H54 (cell line): ENCODE data around the gene SEZ6L.

Source experiments
- DNase-seq: peaks from one replicate; pipeline ENCODE4 v3.0.0; 2011; ENCODE audit warnings: low spot score, mixed read lengths; ENCODE audit not compliant: insufficient read length
- FAIRE-seq: peaks from 3 replicates; lab custom pipeline; 2011; peaks lifted over from hg19 to GRCh38; lab: Jason Lieb, UNC
- POLR2A ChIP-seq: IDR thresholded peaks from 2 replicates; pipeline ENCODE4 v1.6.1; 2011; ENCODE audit warnings: low read depth, mild to moderate bottlenecking, low read length

SEZ6L gene

DNA sequence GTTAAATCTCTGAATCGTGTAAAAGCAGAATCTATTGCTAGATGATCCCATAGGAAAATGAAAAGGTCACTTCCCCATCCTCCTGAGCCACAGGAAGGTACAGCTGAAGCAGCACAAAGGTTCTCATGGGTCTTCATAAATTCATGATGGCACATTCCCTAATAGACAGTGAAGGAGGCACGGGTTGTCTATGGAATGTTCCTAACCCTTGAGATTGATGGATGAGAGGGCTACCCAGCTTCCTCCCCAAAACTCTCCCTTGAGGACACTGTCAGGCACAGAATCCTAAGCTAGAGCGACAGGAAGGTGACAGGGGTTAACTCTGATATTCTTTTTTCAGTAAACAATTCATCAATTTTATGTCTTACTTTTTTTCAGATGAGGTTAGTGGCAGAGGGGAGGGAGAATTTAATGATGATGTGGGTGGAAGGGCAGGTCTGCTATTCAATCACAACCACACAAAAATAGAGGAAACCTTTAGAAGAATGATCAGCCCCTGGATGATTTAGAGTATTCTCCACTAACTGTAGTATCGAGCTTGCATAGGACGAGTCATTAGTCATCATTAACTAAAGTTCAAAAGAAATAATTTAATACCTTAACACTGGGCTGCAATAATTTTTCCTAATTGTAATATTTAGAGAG, 33.1 kb downstream of the SEZ6L start:
- no peak for DNase-seq
- no peak for TF ChIP-seq POLR2A
- no peak for FAIRE-seq

DNA sequence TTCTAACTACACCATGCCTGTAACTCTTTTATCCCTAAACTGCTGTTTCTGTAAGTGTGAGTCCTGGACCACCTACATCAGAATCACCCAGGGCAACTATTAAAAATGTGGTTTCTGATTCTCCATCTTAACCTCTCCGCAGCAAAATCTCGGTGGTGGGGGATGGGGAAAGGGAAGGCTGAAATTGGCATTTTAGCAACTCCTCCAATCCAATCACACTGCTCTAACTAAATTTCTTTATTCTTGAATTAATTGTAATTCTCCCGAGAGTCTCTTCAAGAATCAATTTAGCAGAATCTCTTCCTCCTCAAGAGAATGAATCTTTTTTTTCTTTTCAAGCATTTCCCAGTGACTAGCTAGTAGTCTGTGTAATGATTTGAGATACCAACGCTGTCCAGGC, 36.2 kb downstream of the SEZ6L start:
- DNase-seq (no peak), FAIRE-seq (no peak)
- TF ChIP-seq POLR2A, result no peak

DNA sequence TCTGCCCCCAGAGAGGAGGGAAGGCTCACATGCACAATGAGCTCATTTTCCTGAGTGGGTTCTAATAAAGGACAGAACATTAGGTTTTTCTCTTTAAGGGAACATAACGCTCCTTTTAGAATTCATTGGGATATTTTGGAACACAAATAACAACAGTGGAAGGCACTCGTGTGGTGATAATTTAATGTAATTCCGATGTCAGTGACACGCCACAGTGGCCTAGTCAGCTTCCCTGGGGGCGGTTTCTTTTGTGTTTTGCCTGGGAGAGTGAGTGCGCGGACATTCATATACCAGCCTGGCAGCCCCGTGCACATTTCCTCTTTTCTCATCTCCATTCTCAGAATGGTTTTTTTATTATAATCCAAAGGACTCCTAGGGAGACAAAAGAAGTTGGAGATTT, 41.1 kb downstream of the SEZ6L start:
- FAIRE-seq (no peak), DNase-seq (no peak)

DNA sequence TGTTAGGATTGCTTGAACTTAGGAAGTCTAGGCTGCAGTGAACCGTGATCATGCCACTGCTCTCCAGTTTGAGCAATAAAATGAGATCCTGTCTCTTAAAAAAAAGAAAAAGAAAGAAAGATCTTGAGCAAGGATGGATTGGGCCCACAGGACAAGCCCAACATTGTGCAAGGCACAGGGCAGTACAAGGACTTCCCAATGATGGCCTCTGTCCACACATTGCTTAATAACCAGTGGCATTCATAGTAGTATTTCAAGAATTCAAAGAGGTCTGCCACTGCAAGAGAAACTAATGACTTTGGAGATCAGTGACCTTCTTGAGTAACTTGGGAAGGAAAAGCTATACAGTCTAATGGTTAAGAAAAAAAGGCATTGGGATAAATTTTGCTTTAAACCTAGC, 44.6 kb downstream of the SEZ6L start:
- TF ChIP-seq POLR2A, result no peak
- DNase-seq (no peak), FAIRE-seq (no peak)

More for the DNA sequence above, 41.1 kb downstream of the SEZ6L start:
- TF ChIP-seq POLR2A, result no peak

DNA sequence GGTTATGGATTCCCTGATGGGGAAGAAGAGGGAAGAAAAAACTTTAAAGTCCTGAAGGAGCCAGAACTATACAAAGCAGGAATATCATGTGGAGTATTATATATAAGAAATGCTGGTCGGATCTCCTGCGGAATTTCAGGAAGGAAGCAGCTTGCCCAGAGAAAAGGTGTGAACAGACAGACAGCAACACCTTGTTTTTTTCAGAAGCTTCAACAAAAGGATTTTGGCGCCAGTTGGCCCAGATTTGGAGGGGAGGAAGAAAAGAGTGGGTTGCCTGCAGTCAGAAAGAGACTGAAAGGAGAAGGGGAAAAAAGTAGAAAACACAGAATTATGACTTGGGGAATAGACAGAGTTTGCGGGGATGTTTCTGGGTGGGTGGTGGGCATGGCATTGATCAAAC, 45.2 kb downstream of the SEZ6L start:
- FAIRE-seq, result no peak
- TF ChIP-seq POLR2A, result no peak

DNA sequence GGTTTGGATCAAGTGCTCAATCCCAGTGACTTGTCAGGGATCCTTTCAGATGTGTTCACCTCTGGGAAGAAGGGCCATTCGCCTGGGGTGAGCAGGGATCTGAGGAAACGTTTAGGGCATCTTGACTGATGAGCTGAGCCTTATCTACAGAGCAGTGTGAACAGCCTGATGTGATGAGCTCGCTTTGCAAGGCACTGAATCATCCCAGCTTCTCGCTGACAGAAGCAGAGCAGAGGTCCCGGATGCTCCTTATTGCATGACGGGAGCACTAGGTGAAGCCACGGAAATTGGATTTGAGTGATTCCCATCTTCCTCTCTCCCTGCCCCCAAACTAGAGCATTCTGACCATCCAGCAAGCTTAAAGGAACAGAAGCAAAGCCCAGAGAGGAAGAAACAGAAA, 46.5 kb downstream of the SEZ6L start:
- no peak for FAIRE-seq
- no peak for DNase-seq
- no peak for TF ChIP-seq POLR2A

More for the DNA sequence above, 45.2 kb downstream of the SEZ6L start:
- DNase-seq, result no peak

DNA sequence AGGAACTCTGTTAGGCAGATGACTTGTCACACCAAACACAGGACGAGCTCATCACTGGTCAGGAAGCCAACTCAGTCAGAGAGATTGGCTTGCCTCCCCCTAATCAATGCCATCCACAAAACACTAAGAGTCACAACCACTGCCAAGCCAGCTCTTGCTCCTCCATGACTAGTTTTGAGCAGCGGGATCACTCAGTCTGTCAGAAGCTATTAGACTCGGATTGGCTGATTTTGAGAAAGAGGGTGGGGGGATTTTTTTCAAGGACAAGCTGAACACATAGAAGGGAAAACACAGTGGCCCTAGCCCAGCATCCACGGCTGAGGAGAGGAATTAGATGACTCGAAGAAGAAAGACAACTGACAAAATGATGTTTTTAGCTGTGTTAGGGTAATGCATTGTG, 55.9 kb downstream of the SEZ6L start:
- TF ChIP-seq POLR2A, result no peak
- DNase-seq, result no peak
- no peak for FAIRE-seq

DNA sequence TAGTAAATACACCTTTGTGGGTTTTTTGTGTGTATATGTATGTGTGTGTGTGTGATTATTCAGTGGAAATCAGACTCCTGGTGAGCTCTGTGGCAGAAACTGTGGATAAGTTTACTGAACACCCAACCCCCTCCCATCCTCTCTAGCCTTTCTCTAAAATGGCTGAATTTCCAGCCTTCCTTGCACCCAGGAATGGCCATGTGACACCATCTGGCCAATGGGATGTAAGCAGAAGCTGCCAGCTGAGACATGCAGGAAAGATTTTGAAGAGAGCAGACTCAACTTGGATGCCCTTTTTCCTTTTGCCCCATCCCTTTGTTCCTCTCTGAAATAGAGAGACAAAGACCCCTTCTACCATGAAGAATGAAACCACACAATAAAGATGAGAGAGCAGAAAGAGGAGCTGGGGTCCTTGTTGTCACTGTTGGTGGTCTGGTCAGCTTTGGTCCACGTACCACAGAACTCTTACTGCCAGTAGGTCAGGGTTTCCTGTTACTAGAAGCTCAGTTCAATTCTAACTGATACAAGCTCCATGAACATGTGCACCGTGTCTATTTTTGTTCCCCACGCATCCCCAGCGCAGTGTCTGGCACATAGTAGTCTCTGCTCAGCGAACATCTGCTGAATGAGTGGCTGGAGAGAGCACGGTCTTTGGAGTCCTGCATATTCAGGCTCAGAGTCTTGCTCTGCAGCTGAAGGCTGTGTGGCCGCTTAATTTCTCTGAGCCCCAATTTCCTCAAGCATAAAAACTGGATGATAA, 57.5 kb downstream of the SEZ6L start:
- no peak for TF ChIP-seq POLR2A
- DNase-seq (no peak), FAIRE-seq (no peak)

DNA sequence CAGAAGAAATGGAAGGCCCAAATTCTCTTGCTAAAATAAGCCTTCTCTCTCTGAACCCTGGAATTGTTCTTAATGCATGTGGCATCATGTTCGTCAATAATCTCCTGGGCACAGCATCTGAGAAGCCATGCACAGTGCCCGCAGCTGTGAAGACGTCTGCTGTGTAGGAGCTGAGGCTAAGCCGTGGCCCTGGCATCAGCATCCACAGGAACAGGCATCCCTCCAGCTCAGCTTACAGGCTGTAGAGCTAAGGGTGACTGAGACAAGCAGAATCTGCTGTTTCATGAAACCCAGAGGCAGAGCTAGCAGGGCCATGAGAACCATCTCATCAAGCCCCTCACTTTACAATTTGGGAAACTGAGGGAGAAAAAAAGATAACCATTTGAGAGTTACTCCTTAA, 60.6 kb downstream of the SEZ6L start:
- no peak for TF ChIP-seq POLR2A
- FAIRE-seq (no peak), DNase-seq (no peak)

DNA sequence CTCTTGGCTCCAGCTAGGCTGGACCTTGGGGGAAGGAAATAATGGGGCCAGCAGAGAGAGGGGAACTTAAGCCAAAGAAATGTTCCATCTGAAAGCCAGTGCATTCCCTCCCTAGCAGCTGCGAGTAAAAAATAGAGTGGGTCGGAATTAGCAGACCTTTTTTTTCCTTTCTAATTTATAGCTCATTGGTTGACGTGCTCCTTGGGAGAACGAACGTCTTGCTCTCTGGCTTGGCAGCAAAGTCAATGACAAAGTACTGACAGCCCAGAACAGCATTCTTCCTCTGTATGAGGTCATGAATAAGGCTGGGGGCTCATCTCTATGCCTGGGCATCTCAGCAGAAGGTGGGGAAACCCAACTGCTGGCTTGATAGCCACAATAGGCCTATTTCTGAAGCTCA, 65.0 kb downstream of the SEZ6L start:
- FAIRE-seq (no peak), DNase-seq (no peak)
- TF ChIP-seq POLR2A, result no peak

DNA sequence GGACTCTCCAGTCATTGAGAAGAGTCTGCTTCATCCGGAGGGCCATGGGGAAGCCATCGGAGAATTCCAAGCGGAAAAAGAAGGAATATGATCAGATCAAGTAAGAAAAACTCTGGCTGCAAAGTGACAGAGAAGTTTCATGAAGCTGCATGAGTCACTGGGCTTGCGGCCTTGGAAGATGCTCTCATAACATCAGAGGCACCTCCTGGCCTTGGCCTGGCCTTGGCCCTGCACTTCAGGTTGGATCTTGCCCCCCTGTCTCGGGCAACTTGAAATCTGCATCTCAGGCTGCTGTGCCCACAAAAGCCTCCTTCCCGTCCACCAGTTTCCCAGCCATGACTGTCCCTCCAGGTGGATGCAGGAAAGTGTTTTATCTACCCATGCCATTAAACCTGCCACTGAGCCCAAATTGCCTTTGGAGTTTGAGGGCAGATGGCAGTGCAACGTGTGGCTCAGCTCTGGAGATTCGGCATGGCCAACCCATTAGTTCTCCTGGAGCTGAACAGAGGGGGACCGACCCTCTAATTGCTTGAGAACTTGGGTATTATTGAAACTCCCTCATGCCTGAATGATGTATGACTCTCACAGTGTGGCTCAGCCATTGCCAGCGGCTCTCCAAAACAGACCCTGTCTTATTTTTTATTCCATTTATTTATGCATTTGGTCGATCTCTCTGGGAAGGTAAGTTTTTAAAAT, 66.7 kb downstream of the SEZ6L start:
- no peak for FAIRE-seq

DNA sequence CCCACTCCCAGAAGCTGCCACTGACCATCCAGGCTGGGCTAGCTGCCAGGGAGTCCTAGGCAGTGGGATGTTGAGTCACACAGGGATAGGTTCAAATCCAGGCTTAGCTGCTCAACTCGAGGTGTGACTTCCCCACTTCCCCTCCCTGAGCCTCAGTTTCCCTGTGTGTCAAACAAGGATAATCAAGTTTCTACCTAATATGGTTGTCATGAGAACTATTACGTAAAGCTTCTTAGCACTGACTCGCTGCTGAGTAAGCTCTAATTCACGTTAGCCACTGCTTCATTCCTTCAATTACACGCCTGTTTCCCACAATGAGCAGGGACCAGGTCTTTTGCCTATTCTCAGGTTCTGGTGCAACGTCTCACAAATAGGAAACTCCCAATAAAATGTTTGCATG, 67.7 kb downstream of the SEZ6L start:
- no peak for TF ChIP-seq POLR2A
- DNase-seq (no peak), FAIRE-seq (no peak)

More for the DNA sequence above, 66.7 kb downstream of the SEZ6L start:
- DNase-seq, result no peak
- no peak for TF ChIP-seq POLR2A

DNA sequence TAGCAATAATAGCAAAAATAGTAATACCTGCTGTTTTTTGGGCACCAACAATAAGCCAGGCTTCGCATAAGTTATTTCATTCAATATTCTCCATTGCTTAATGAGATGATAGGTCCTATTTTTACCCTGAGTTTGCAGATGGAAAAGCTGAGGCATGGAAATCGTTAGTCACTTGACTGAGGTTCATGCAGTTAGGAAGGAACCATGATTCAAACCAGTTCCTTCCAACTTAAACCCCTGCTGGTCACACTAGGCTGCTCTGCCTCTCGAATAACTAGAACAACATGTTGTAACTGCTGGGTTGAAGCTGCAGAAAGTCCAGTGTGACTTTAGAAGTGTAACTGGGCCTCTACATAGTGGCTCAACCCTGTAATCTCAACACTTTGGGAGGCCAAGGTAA, 69.3 kb downstream of the SEZ6L start:
- TF ChIP-seq POLR2A, result no peak
- no peak for FAIRE-seq
- DNase-seq, result no peak

DNA sequence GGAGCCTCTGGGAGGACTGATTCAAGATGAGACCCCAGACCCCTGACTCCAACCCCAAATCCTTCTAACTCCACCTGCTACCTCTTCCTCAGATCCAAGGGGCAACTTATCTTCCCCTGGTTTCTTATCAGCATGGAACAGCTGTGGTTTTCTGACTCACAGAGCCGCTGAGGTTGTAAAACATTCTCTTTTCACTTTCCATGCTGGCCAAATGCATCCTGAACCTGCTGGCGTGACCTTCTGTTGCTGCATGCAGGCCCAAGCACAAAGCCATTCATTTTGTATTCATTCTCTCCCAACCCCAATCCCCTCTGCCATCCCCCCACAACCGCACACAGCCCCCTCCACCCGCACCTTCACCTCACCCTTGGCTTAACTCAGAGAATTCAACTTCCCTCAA, 70.3 kb downstream of the SEZ6L start:
- no peak for DNase-seq
- no peak for TF ChIP-seq POLR2A
- FAIRE-seq, result no peak
